Measurements from ENCODE around the gene SNCAIP. TPM values are rescaled to one million over a fixed set of nuclear protein-coding genes. Genes with fewer than 3 reads are reported as not detected.

The SNCAIP gene
- total RNA-seq, 1 experiment from 2014 or later, result 3.0 TPM

GRCh38 chr5:122469384-122469919 is 157.4 kb downstream of the SNCAIP start:
- no peaks in the 10 kb centered on the region; a peak in 1 of 5 replicates for H3K9me3 Mint-ChIP-seq
- H4K20me1 ChIP-seq (ENCODE audit: control insufficient read depth, insufficient read depth, insufficient read length), result no peaks in the 10 kb centered on the region
- H3K23me2 ChIP-seq (ENCODE audit: insufficient read length, low read depth, low read length, poor library complexity, severe bottlenecking), result no peaks in the 10 kb centered on the region
- no peak overlapping the region for H4K8ac ChIP-seq (replicated peaks; ENCODE audit: insufficient read length, low read depth, low read length)
- no peak overlapping the region for H3K9ac ChIP-seq (ENCODE audit: extremely low read depth, insufficient read length, low read length)
- H3K27me3 Mint-ChIP-seq (ENCODE audit: low read depth), result no peaks in the 10 kb centered on the region
- H2BK120ac ChIP-seq (ENCODE audit: low read depth, low read length, poor library complexity, severe bottlenecking), result no peak overlapping the region
- H3K27ac Mint-ChIP-seq, result no peak overlapping the region
- no peaks in the 10 kb centered on the region for H3K79me1 ChIP-seq (ENCODE audit: insufficient read depth, low read depth, low read length, poor library complexity, severe bottlenecking)
- no peak overlapping the region for H3K27ac ChIP-seq (ENCODE audit: insufficient read length, low read depth, low read length)
- H3K36me3 Mint-ChIP-seq (ENCODE audit: insufficient read depth in 1 of 3, low read depth in 3 of 3), result peaks cover 0 to 3% (median 2%) of the 10 kb centered on the region in 3 experiments; a peak in 4 of 7 replicates
- H3K79me2 ChIP-seq (ENCODE audit: insufficient read depth, low read length), result no peaks in the 10 kb centered on the region
- H2BK20ac ChIP-seq (ENCODE audit: low read depth, low read length, poor library complexity, severe bottlenecking), result no peak overlapping the region
- H2AFZ ChIP-seq (ENCODE audit: low read length), result no peak overlapping the region
- no peak overlapping the region for H2BK12ac ChIP-seq (ENCODE audit: insufficient read length, low read depth, low read length)
- no peak overlapping the region for H3K4me3 Mint-ChIP-seq
- H3K4me2 ChIP-seq (ENCODE audit: insufficient read depth, insufficient read length, low read length), result no peak overlapping the region
- H3K23ac ChIP-seq (ENCODE audit: insufficient read length, low read depth, low read length), result no peak overlapping the region
- H4K5ac ChIP-seq (ENCODE audit: insufficient read length, low read depth, low read length), result no peak overlapping the region
- H2AK5ac ChIP-seq (ENCODE audit: insufficient read length, low read length), result no peak overlapping the region
- no peak overlapping the region for H3K4ac ChIP-seq (ENCODE audit: low read depth, low read length)
- H2BK15ac ChIP-seq (ENCODE audit: low read depth, low read length), result no peak overlapping the region
- H3T11ph ChIP-seq (ENCODE audit: low read length), result no peak overlapping the region
- no peak overlapping the region for H3K18ac ChIP-seq (ENCODE audit: insufficient read length, low read depth, low read length)
- TF ChIP-seq, protein P1, sequence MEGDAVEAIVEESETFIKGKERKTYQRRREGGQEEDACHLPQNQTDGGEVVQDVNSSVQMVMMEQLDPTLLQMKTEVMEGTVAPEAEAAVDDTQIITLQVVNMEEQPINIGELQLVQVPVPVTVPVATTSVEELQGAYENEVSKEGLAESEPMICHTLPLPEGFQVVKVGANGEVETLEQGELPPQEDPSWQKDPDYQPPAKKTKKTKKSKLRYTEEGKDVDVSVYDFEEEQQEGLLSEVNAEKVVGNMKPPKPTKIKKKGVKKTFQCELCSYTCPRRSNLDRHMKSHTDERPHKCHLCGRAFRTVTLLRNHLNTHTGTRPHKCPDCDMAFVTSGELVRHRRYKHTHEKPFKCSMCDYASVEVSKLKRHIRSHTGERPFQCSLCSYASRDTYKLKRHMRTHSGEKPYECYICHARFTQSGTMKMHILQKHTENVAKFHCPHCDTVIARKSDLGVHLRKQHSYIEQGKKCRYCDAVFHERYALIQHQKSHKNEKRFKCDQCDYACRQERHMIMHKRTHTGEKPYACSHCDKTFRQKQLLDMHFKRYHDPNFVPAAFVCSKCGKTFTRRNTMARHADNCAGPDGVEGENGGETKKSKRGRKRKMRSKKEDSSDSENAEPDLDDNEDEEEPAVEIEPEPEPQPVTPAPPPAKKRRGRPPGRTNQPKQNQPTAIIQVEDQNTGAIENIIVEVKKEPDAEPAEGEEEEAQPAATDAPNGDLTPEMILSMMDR (conservative IDR thresholded peaks at IDR 0.05), result no peak
- H3K9me3 ChIP-seq (ENCODE audit: control insufficient read depth, low read depth, low read length), result no peaks in the 10 kb centered on the region
- peaks cover 54 to 61% of the 10 kb centered on the region in 2 experiments for H3K4me1 Mint-ChIP-seq
- WGBS (ENCODE audit: extremely low coverage, insufficient read length, low lambda C conversion rate), result no CpG with 5 or more reads among the region's 5 CpGs
- no peak overlapping the region for H4K91ac ChIP-seq (ENCODE audit: insufficient read length, low read depth, low read length)
- no peaks in the 10 kb centered on the region for H3K27me3 ChIP-seq (ENCODE audit: insufficient read depth, low read length)
- H3K14ac ChIP-seq (ENCODE audit: insufficient read depth, low read length), result no peak overlapping the region
- H3K56ac ChIP-seq (ENCODE audit: insufficient read length, low read depth, low read length), result no peak overlapping the region
- DNase-seq, result no peak
- no peak overlapping the region for H2BK5ac ChIP-seq (ENCODE audit: insufficient read length, low read length)
- peaks cover 12% of the 10 kb centered on the region; the same call in 1 of the 2 replicates for H3K4me1 ChIP-seq (ENCODE audit: insufficient read depth, low read length)
